HL-60 (cell line): ENCODE measurements around the gene GREM1.
A peak's percentile ranks its signal among the peaks of the same experiment; 100 is the strongest.

ENCODE experiments used
- DNase-seq, 2 experiments: peaks; one replicate each; pipeline ENCODE4 v3.0.0-alpha.2; 2010 to 2020; ENCODE audit warnings: low read depth in 1 of 2, low spot score in 1 of 2
- H3K27ac ChIP-seq: fragments of 250-450 bp; sonication (Bioruptor Pico); replicated peaks from 2 replicates; pipeline ENCODE4 v1.5.1; 2020; ENCODE audit warnings: mild to moderate bottlenecking, moderate library complexity
- H3K27me3 ChIP-seq: fragments of 250-450 bp; sonication (Bioruptor Pico); 2 replicates; pipeline ENCODE4 v1.5.1; 2021; ENCODE audit warnings: mild to moderate bottlenecking, moderate library complexity; ENCODE audit not compliant: insufficient read depth, poor library complexity, severe bottlenecking
- H3K4me3 ChIP-seq: replicated peaks from 2 replicates; pipeline ENCODE4 v1.5.1; 2011; ENCODE audit warnings: mild to moderate bottlenecking, control low read depth, low read length; ENCODE audit not compliant: insufficient read depth
- CTCF ChIP-seq: IDR thresholded peaks from one replicate; pipeline ENCODE4 v1.5.1; 2011; ENCODE audit warnings: low read length, control low read depth, inconsistent platforms; ENCODE audit not compliant: insufficient read depth
- GABPA ChIP-seq: IDR thresholded peaks from 2 replicates; pipeline ENCODE4 v1.6.1; 2012; ENCODE audit warnings: low read depth
- POLR2AphosphoS5 ChIP-seq: IDR thresholded peaks from 2 replicates; pipeline ENCODE4 v1.6.1; 2012; ENCODE audit warnings: low read depth
- REST ChIP-seq: IDR thresholded peaks from 2 replicates; pipeline ENCODE4 v1.6.1; 2012; ENCODE audit warnings: low read depth; ENCODE audit not compliant: insufficient replicate concordance
- SPI1 ChIP-seq: IDR thresholded peaks from 2 replicates; pipeline ENCODE4 v1.6.1; 2012; ENCODE audit warnings: low read depth, mild to moderate bottlenecking, borderline replicate concordance

The GREM1 gene

GRCh38 chr15:32675466-32675865 is 42.3 kb upstream of the GREM1 start:
- TF ChIP-seq POLR2AphosphoS5 (no peak), GABPA (no peak), SPI1 (no peak), REST (no peak), CTCF (no peak)
- H3K4me3 ChIP-seq: no peak overlapping the region
- no peak overlapping the region for H3K27ac ChIP-seq
- DNase-seq: peak; percentile 20 to 66
- H3K27me3 ChIP-seq: no peaks in the 10 kb centered on the region

GRCh38 chr15:32676169-32676568 is 41.6 kb upstream of the GREM1 start:
- no peak overlapping the region for H3K4me3 ChIP-seq
- no peaks in the 10 kb centered on the region for H3K27me3 ChIP-seq
- DNase-seq: no peak
- H3K27ac ChIP-seq: no peak overlapping the region
- TF ChIP-seq CTCF (no peak), POLR2AphosphoS5 (no peak), GABPA (no peak), SPI1 (no peak), REST (no peak)

GRCh38 chr15:32677238-32677750 is 40.5 kb upstream of the GREM1 start:
- no peaks in the 10 kb centered on the region for H3K27me3 ChIP-seq
- no peak overlapping the region for H3K4me3 ChIP-seq
- no peak for TF ChIP-seq CTCF
- TF ChIP-seq POLR2AphosphoS5: no peak
- no peak for TF ChIP-seq GABPA
- no peak for TF ChIP-seq REST
- no peak for TF ChIP-seq SPI1
- no peak overlapping the region for H3K27ac ChIP-seq
- DNase-seq: no peak
